Vagina (tissue), 2 donors: ENCODE data around the gene ITPR3.

ENCODE experiments used
- POLR2A ChIP-seq, 2 donors: fragments of 450-650 bp; IDR thresholded peaks; one replicate each; pipeline ENCODE4 v1.6.1; 2017; ENCODE audit warnings: antibody characterized with exemption in 2 of 2, mild to moderate bottlenecking in 2 of 2, moderate library complexity in 2 of 2
- POLR2AphosphoS5 ChIP-seq, 2 donors: sonication (generic); formaldehyde crosslinking; IDR thresholded peaks; one replicate each; pipeline ENCODE4 v1.9.0; 2017; ENCODE audit warnings: antibody characterized with exemption in 2 of 2, mild to moderate bottlenecking in 2 of 2, low read depth in 1 of 2; ENCODE audit not compliant: insufficient read depth in 1 of 2
- TF ChIP-seq, protein P1 (sequence below), 3 experiments: fragments of 450-650 bp in 2 of 3; fragments of 200-600 bp in 1 of 3; sonication (generic) in 1 of 3; IDR thresholded peaks; one replicate each; pipeline ENCODE4 v1.5.1; 2017 to 2019; ENCODE audit warnings: antibody characterized with exemption in 3 of 3, mild to moderate bottlenecking in 2 of 3, moderate library complexity in 2 of 3

DNA sequence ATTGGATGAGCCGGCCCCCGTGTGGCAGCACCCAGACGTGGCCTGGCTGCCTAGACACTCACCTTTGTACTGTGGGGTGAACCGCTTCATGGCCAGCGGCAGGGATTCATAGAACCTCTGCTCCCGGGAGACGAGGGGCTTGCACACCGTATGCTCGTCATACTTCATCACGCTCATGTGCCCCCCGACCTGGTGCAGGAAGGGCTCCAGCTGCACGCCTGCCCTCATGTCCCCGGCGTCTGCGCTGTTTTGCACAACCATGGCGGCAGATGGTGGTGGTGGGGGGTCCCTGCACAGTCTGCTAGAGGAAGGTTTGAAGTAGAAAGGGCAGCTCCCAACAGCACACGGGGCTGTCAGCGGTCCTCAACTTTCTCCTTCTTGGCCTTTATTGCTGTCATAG, 114.1 kb downstream of the ITPR3 start:
- TF ChIP-seq, protein P1, sequence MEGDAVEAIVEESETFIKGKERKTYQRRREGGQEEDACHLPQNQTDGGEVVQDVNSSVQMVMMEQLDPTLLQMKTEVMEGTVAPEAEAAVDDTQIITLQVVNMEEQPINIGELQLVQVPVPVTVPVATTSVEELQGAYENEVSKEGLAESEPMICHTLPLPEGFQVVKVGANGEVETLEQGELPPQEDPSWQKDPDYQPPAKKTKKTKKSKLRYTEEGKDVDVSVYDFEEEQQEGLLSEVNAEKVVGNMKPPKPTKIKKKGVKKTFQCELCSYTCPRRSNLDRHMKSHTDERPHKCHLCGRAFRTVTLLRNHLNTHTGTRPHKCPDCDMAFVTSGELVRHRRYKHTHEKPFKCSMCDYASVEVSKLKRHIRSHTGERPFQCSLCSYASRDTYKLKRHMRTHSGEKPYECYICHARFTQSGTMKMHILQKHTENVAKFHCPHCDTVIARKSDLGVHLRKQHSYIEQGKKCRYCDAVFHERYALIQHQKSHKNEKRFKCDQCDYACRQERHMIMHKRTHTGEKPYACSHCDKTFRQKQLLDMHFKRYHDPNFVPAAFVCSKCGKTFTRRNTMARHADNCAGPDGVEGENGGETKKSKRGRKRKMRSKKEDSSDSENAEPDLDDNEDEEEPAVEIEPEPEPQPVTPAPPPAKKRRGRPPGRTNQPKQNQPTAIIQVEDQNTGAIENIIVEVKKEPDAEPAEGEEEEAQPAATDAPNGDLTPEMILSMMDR (IDR thresholded peaks at IDR 0.05): no peak
- TF ChIP-seq POLR2AphosphoS5 (IDR thresholded peaks at IDR 0.05; ENCODE audit: insufficient read depth in 1 of 2, low read depth in 1 of 2) (no peak), POLR2A (IDR thresholded peaks at IDR 0.05) (no peak)
